ENCODE measurements around the gene RASSF5. TPM values are rescaled to one million over a fixed set of nuclear protein-coding genes. Genes with fewer than 3 reads are reported as not detected.
A peak's percentile ranks its signal among the peaks of the same experiment; 100 is the strongest.
"Not testable (repeated sequence)": the region's sequence is repeated elsewhere in the genome, so short reads cannot be mapped to it uniquely, and the experiment has no call there.

The RASSF5 gene
- total RNA-seq, 1 experiment from 2014 or later = 4.1 TPM

GRCh38 chr1:206476591-206476990 is 30.7 kb upstream of the RASSF5 start:
- no peak for DNase-seq (ENCODE audit: low read depth)

- no peak for DNase-seq (ENCODE audit: low read depth)
These were observed 30.2 kb upstream of the RASSF5 start for GRCh38 chr1:206477110-206477509.

GRCh38 chr1:206477581-206478380 is 29.6 kb upstream of the RASSF5 start:
- DNase-seq (ENCODE audit: low read depth) = no peak

- DNase-seq (ENCODE audit: low read depth) = no peak
These were observed 28.6 kb upstream of the RASSF5 start for GRCh38 chr1:206478746-206479145.

GRCh38 chr1:206479183-206480125 is 27.9 kb upstream of the RASSF5 start:
- DNase-seq (ENCODE audit: low read depth) = peak; percentile 79

GRCh38 chr1:206480211-206480610 is 27.1 kb upstream of the RASSF5 start:
- no peak for DNase-seq (ENCODE audit: low read depth)

GRCh38 chr1:206482611-206483010 is 24.7 kb upstream of the RASSF5 start:
- DNase-seq (ENCODE audit: low read depth) = no peak

- not testable (repeated sequence) for DNase-seq (ENCODE audit: low read depth)
These were observed 23.5 kb upstream of the RASSF5 start for GRCh38 chr1:206483864-206484263.

GRCh38 chr1:206484901-206485300 is 22.4 kb upstream of the RASSF5 start:
- no peak for DNase-seq (ENCODE audit: low read depth)

GRCh38 chr1:206486995-206487788 is 20.1 kb upstream of the RASSF5 start:
- no peak for DNase-seq (ENCODE audit: low read depth)

- no peak for DNase-seq (ENCODE audit: low read depth)
These were observed 19.4 kb upstream of the RASSF5 start for GRCh38 chr1:206487970-206488369.

GRCh38 chr1:206488466-206488865 is 18.9 kb upstream of the RASSF5 start:
- no peak for DNase-seq (ENCODE audit: low read depth)

- DNase-seq (ENCODE audit: low read depth) = peak; percentile 66
These were observed 17.2 kb upstream of the RASSF5 start for GRCh38 chr1:206489980-206490770.

GRCh38 chr1:206490771-206491405 is 16.4 kb upstream of the RASSF5 start:
- peak; percentile 58 for DNase-seq (ENCODE audit: low read depth)

GRCh38 chr1:206491616-206492015 is 15.7 kb upstream of the RASSF5 start:
- no peak for DNase-seq (ENCODE audit: low read depth)

GRCh38 chr1:206492589-206492988 is 14.7 kb upstream of the RASSF5 start:
- no peak for DNase-seq (ENCODE audit: low read depth)

GRCh38 chr1:206493279-206493678 is 14.1 kb upstream of the RASSF5 start:
- DNase-seq (ENCODE audit: low read depth) = no peak

GRCh38 chr1:206495011-206495461 is 12.3 kb upstream of the RASSF5 start:
- no peak for DNase-seq (ENCODE audit: low read depth)

- DNase-seq (ENCODE audit: low read depth) = no peak
These were observed 11.8 kb upstream of the RASSF5 start for GRCh38 chr1:206495493-206496046.
